Activated CD4-positive, alpha-beta memory T cell treated with anti-CD3 and anti-CD28 coated beads for 36 hours (primary cell): ENCODE data around the gene ATAD3B. TPM values are rescaled to one million over a fixed set of nuclear protein-coding genes. Genes with fewer than 3 reads are reported as not detected.

ENCODE experiments used
- CTCF ChIA-PET: fragments of 350-600 bp; sonication (Branson Sonifier 250); formaldehyde crosslinking; loops from one replicate; lab custom pipeline; 2021; ENCODE audit warnings: antibody characterized with exemption, inconsistent platforms; lab: Charles Lee
- POLR2A ChIA-PET: fragments of 350-600 bp; sonication (Branson Sonifier 250); formaldehyde crosslinking; loops from one replicate; lab custom pipeline; 2021; ENCODE audit warnings: antibody characterized with exemption; lab: Charles Lee
- DNase-seq: peaks from one replicate; pipeline ENCODE4 v3.0.0-alpha.2; 2020
- H3K27ac Mint-ChIP-seq: one replicate; pipeline ENCODE4 v1.8.0; 2021; ENCODE audit warnings: mixed read lengths
- H3K27me3 Mint-ChIP-seq: one replicate; pipeline ENCODE4 v1.8.0; 2021; ENCODE audit warnings: mixed read lengths
- H3K36me3 Mint-ChIP-seq: one replicate; pipeline ENCODE4 v1.8.0; 2021; ENCODE audit warnings: mixed read lengths
- H3K4me1 Mint-ChIP-seq: one replicate; pipeline ENCODE4 v1.8.0; 2021; ENCODE audit warnings: low read depth, mixed read lengths
- H3K4me3 Mint-ChIP-seq: one replicate; pipeline ENCODE4 v1.8.0; 2021; ENCODE audit warnings: mild to moderate bottlenecking, mixed read lengths
- H3K9me3 Mint-ChIP-seq: one replicate; pipeline ENCODE4 v1.8.0; 2021; ENCODE audit warnings: mixed read lengths
- intact Hi-C: fragments of 100-400 bp; cut with micrococcal nuclease; formaldehyde crosslinking; loops from one replicate; pipeline ENCODE4 v1.15.1; 2023
- total RNA-seq, 2 experiments: library from RNA; stranded (reverse); gene quantifications; one replicate each; pipeline ENCODE4 v1.2.3, GENCODE V29; 2021

Gene ATAD3B
- total RNA-seq, 2 experiments from 2014 or later: 35.4 to 36.3 TPM

DNA sequence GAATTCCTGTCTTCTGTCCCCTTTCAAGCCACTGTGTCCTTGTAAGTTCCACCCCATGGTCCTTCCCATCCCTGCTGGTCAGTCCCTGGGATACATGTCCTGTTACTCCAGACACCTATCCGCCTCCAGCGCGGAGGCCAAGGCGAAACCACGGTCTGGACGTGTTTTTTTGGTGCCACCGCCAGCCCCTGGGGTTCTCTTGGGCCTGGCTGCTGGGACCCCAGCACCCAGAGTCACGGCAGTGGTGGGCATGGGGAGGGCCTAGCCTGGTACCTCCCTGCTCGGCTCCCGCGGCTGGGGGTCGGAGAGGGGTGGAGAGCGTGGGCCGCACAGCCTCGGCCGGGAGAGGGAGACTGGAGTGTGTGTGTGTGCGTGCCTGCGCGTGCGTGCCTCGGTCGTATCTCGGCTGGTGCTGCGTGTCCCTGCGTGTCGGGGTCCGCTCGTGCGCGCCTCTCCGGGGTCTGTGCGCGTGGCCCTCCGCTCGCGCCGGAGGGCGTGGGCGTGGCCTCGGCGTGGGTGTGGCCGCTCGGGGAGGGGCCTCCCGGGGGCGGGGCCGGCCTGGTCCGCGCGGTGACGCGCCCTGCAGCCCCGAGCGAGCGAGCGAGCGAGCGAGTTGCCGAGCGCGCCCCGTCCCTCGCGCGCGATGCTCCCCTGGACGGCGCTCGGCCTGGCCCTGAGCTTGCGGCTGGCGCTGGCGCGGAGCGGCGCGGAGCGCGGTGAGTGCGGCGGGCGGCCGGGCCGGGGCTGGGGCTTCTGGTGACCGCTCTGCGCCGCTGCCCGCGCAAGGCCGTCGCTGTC lies 36.3 kb upstream of the ATAD3B start, which contains the start of gene VWA1:
TSS of gene VWA1 (plus strand) at position 585 of the 798 bp plus-strand sequence. CDS start at position 644, 59 bp downstream.
- intact Hi-C loops: no loop called here
- peaks cover 23% of the 10 kb centered on the region for H3K27me3 Mint-ChIP-seq
- POLR2A ChIA-PET: no interaction called here
- H3K36me3 Mint-ChIP-seq: no peaks in the 10 kb centered on the region
- peaks cover 11% of the 10 kb centered on the region for H3K4me1 Mint-ChIP-seq
- DNase-seq: peak; percentile 65
- no peaks in the 10 kb centered on the region for H3K9me3 Mint-ChIP-seq
- no peak within 1 kb of the TSS for H3K27ac Mint-ChIP-seq
- H3K4me3 Mint-ChIP-seq: peak within 1 kb of the TSS; percentile 23
- CTCF ChIA-PET: no interaction called here

GRCh38 chr1:1435911-1436629 lies 35.5 kb upstream of the ATAD3B start:
- peaks cover 26% of the 10 kb centered on the region for H3K27me3 Mint-ChIP-seq
- intact Hi-C loops: no loop called here
- POLR2A ChIA-PET: no interaction called here
- no peaks in the 10 kb centered on the region for H3K9me3 Mint-ChIP-seq
- H3K27ac Mint-ChIP-seq: no peak overlapping the region
- DNase-seq: no peak
- H3K4me3 Mint-ChIP-seq: no peak overlapping the region
- H3K4me1 Mint-ChIP-seq: peaks cover 15% of the 10 kb centered on the region
- CTCF ChIA-PET: no interaction called here
- no peaks in the 10 kb centered on the region for H3K36me3 Mint-ChIP-seq

GRCh38 chr1:1436630-1437032 lies 34.9 kb upstream of the ATAD3B start:
- no peak overlapping the region for H3K27ac Mint-ChIP-seq
- H3K9me3 Mint-ChIP-seq: no peaks in the 10 kb centered on the region
- CTCF ChIA-PET: no interaction called here
- DNase-seq: no peak
- intact Hi-C loops: no loop called here
- H3K4me3 Mint-ChIP-seq: no peak overlapping the region
- peaks cover 15% of the 10 kb centered on the region for H3K4me1 Mint-ChIP-seq
- H3K36me3 Mint-ChIP-seq: no peaks in the 10 kb centered on the region
- POLR2A ChIA-PET: no interaction called here
- peaks cover 26% of the 10 kb centered on the region for H3K27me3 Mint-ChIP-seq

GRCh38 chr1:1437033-1437903 lies 34.3 kb upstream of the ATAD3B start:
- ChIA-PET POLR2A (no interaction called here), CTCF (interaction anchor here (0.6 kb wide), 1 partner anchor 61 kb away, joined by 3 read pairs; no protein-coding TSS in a partner anchor)
- H3K27ac Mint-ChIP-seq: no peak overlapping the region
- peaks cover 26% of the 10 kb centered on the region for H3K27me3 Mint-ChIP-seq
- H3K36me3 Mint-ChIP-seq: no peaks in the 10 kb centered on the region
- no peaks in the 10 kb centered on the region for H3K9me3 Mint-ChIP-seq
- no peak for DNase-seq
- no peak overlapping the region for H3K4me3 Mint-ChIP-seq
- peaks cover 15% of the 10 kb centered on the region for H3K4me1 Mint-ChIP-seq
- intact Hi-C loops: no loop called here

GRCh38 chr1:1437904-1438376 lies 33.6 kb upstream of the ATAD3B start:
- H3K36me3 Mint-ChIP-seq: no peaks in the 10 kb centered on the region
- H3K4me3 Mint-ChIP-seq: no peak overlapping the region
- H3K4me1 Mint-ChIP-seq: peaks cover 15% of the 10 kb centered on the region
- H3K27ac Mint-ChIP-seq: no peak overlapping the region
- ChIA-PET CTCF (interaction anchor here (0.6 kb wide), 1 partner anchor 61 kb away, joined by 3 read pairs; no protein-coding TSS in a partner anchor), POLR2A (no interaction called here)
- H3K9me3 Mint-ChIP-seq: no peaks in the 10 kb centered on the region
- DNase-seq: no peak
- peaks cover 23% of the 10 kb centered on the region for H3K27me3 Mint-ChIP-seq
- intact Hi-C loops: no loop called here

DNA sequence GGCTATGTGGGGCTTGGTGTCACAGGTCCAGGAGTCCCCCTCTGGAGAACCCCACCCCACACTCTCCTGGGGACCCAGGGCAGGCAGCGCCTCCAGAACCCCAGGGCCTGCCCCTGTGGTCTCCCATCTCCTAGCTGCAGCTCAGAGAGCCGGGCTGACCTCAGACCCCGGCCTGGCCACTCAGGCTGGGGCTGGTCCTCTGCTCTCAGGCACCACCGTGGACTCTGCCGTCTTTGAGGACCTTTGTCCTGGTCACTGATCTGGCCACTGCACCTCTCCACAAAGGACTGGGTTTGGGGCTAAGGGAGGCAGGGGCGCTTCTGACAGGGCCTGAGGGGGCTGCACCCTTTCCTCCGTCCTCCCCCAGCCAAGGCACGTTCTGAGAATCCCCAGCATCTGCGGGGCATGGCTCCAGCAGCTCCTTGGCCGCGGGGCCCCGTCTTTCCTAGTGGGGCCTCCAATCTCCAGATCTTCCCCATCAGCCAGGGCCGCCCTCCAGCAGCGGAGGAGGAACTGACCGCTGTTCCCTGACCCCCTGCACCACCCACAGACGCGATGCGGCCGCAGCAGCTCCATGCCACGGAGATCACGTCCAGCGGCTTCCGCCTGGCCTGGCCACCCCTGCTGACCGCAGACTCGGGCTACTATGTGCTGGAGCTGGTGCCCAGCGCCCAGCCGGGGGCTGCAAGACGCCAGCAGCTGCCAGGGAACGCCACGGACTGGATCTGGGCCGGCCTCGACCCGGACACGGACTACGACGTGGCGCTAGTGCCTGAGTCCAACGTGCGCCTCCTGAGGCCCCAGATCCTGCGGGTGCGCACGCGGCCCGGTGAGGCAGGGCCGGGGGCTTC lies 32.8 kb upstream of the ATAD3B start:
- intact Hi-C loops: no loop called here
- Mint-ChIP-seq H3K27me3 (peaks cover 21% of the 10 kb centered on the region), H3K9me3 (no peaks in the 10 kb centered on the region), H3K4me3 (no peak overlapping the region), H3K27ac (no peak overlapping the region), H3K4me1 (peaks cover 12% of the 10 kb centered on the region), H3K36me3 (no peaks in the 10 kb centered on the region)
- CTCF ChIA-PET: interaction anchor here (0.6 kb wide), 1 partner anchor 438 kb away, joined by 3 read pairs; no protein-coding TSS in a partner anchor
- POLR2A ChIA-PET: no interaction called here
- no peak for DNase-seq

DNA sequence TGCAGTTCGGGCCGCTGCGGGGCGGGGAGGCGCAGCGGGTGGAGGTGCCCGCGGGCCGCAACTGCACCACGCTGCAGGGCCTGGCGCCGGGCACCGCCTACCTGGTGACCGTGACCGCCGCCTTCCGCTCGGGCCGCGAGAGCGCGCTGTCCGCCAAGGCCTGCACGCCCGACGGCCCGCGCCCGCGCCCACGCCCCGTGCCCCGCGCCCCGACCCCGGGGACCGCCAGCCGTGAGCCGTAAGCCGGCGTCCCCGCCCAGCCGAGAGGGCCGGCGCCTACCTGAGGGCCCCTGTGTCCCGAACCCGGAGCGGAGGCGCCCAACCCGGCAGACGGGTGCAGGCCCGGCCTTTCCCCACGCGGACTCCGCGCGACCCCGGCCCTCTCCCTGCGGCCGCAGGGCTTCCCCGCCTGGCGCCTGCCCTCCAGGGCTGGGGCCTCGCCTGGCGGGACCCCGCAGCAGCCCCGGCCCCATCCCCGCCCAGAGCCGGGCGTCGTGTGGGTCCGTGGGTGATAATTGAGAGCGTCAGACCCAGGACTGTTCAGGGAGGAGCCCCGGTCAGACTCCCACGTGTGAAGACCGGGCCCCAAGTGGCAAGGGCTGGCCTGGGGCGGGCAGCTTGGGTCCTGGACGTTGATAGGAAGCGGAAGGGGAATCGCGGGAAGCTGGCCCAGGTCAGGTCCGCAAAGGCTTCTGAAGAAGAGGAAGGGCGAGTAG lies 31.9 kb upstream of the ATAD3B start:
- no peak overlapping the region for H3K27ac Mint-ChIP-seq
- CTCF ChIA-PET: interaction anchor here (0.7 to 3.0 kb wide), 8 partner anchors 10 to 92 kb away, joined by 3 to 21 read pairs (median 8); partner anchors contain the start of genes CCNL2 and MRPL20
- no peaks in the 10 kb centered on the region for H3K9me3 Mint-ChIP-seq
- peaks cover 12% of the 10 kb centered on the region for H3K4me1 Mint-ChIP-seq
- H3K36me3 Mint-ChIP-seq: no peaks in the 10 kb centered on the region
- DNase-seq: no peak
- peaks cover 20% of the 10 kb centered on the region for H3K27me3 Mint-ChIP-seq
- no peak overlapping the region for H3K4me3 Mint-ChIP-seq
- intact Hi-C loops: no loop called here
- POLR2A ChIA-PET: no interaction called here

GRCh38 chr1:1440262-1441001 lies 31.1 kb upstream of the ATAD3B start:
- intact Hi-C loops: no loop called here
- CTCF ChIA-PET: interaction anchor here (0.6 to 3.0 kb wide), 14 partner anchors 11 to 318 kb away, joined by 3 to 21 read pairs (median 4); partner anchors contain the start of genes CCNL2 and MRPL20
- Mint-ChIP-seq H3K36me3 (no peaks in the 10 kb centered on the region), H3K27me3 (peaks cover 14% of the 10 kb centered on the region), H3K4me1 (peaks cover 8% of the 10 kb centered on the region), H3K4me3 (no peak overlapping the region), H3K9me3 (no peaks in the 10 kb centered on the region), H3K27ac (no peak overlapping the region)
- POLR2A ChIA-PET: interaction anchor here (1.1 kb wide), 1 partner anchor 33 kb away, joined by 3 read pairs; no protein-coding TSS in a partner anchor
- DNase-seq: no peak

- Mint-ChIP-seq H3K4me1 (peaks cover 7% of the 10 kb centered on the region), H3K36me3 (no peaks in the 10 kb centered on the region), H3K9me3 (no peaks in the 10 kb centered on the region), H3K4me3 (no peak overlapping the region), H3K27ac (no peak overlapping the region), H3K27me3 (peaks cover 13% of the 10 kb centered on the region)
- DNase-seq: peak; percentile 65
- intact Hi-C loops: no loop called here
- POLR2A ChIA-PET: interaction anchor here (1.1 kb wide), 1 partner anchor 33 kb away, joined by 3 read pairs; no protein-coding TSS in a partner anchor
- CTCF ChIA-PET: interaction anchor here (0.6 to 3.0 kb wide), 13 partner anchors 12 to 319 kb away, joined by 3 to 21 read pairs (median 4); partner anchors contain the start of genes CCNL2 and MRPL20
Measured at GRCh38 chr1:1441002-1441888, 30.3 kb upstream of the ATAD3B start.
